PFSK-1 (cell line): ENCODE data around the gene SYNE2.

Source experiments
- FOXP2 ChIP-seq: optimal IDR thresholded peaks from 2 replicates; pipeline ENCODE3; 2011; ENCODE audit warnings: borderline replicate concordance, control low read depth, inconsistent platforms; ENCODE audit not compliant: insufficient read depth; ENCODE audit errors: extremely low read length, extremely low read depth
- POLR2AphosphoS5 ChIP-seq: IDR thresholded peaks from 2 replicates; pipeline ENCODE4 v1.6.1; 2012; ENCODE audit warnings: low read depth, mild to moderate bottlenecking, control low read depth, low read length, moderate library complexity
- SIN3A ChIP-seq: IDR thresholded peaks from 2 replicates; pipeline ENCODE4 v1.6.1; 2012; ENCODE audit warnings: mild to moderate bottlenecking, low read length, moderate library complexity, borderline replicate concordance; ENCODE audit not compliant: insufficient read depth
- TAF1 ChIP-seq: IDR thresholded peaks from 2 replicates; pipeline ENCODE4 v1.6.1; 2012; ENCODE audit warnings: low read length, control low read depth, borderline replicate concordance; ENCODE audit not compliant: insufficient read depth
- TF ChIP-seq, protein P1 (sequence below), 2 experiments: IDR thresholded peaks; 2 replicates each; pipeline versions ENCODE4 v1.6.1 to v1.8.0; 2011 to 2012; ENCODE audit warnings: low read depth in 2 of 2, low read length in 2 of 2, control low read depth in 1 of 2, inconsistent platforms in 1 of 2, mild to moderate bottlenecking in 1 of 2, moderate library complexity in 1 of 2; ENCODE audit not compliant: insufficient read depth in 1 of 2

DNA sequence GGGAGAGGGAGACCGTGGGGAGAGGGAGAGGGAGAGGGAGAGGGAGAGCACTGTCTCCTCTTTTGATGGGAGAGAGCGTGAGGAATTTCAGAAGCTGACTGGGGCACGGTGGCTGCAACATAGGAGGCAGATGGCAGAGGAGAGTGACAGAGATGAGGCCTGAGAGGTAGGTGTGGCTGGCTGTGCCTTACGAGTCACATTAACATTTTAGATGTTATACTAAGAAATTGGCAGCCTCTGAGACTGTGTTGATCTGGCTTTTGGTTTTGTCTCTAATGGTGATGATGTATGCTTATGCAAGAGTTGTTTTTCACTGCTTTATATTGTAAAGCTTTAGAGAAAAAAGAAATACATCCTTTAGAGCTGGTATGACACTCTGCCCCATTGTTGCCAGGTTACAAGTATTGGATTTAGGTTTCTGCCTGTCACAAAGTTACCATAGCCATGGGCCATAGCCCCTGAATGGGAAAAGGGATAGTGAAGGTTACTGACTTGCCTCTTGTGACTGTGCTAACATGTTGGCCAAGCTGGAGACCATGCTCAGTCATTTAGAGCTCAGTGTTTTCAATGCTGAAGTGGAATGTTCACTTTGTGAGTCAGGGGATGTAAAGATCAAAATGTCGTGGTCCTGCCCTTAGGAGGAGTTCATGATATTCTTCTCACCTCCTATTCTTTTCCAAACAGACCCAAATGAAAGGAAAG is 186.2 kb downstream of the SYNE2 start:
- TF ChIP-seq POLR2AphosphoS5 (no peak), TAF1 (no peak), SIN3A (no peak), FOXP2 (no peak)
- TF ChIP-seq, protein P1, sequence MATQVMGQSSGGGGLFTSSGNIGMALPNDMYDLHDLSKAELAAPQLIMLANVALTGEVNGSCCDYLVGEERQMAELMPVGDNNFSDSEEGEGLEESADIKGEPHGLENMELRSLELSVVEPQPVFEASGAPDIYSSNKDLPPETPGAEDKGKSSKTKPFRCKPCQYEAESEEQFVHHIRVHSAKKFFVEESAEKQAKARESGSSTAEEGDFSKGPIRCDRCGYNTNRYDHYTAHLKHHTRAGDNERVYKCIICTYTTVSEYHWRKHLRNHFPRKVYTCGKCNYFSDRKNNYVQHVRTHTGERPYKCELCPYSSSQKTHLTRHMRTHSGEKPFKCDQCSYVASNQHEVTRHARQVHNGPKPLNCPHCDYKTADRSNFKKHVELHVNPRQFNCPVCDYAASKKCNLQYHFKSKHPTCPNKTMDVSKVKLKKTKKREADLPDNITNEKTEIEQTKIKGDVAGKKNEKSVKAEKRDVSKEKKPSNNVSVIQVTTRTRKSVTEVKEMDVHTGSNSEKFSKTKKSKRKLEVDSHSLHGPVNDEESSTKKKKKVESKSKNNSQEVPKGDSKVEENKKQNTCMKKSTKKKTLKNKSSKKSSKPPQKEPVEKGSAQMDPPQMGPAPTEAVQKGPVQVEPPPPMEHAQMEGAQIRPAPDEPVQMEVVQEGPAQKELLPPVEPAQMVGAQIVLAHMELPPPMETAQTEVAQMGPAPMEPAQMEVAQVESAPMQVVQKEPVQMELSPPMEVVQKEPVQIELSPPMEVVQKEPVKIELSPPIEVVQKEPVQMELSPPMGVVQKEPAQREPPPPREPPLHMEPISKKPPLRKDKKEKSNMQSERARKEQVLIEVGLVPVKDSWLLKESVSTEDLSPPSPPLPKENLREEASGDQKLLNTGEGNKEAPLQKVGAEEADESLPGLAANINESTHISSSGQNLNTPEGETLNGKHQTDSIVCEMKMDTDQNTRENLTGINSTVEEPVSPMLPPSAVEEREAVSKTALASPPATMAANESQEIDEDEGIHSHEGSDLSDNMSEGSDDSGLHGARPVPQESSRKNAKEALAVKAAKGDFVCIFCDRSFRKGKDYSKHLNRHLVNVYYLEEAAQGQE (IDR thresholded peaks at IDR 0.05; ENCODE audit: insufficient read depth in 1 of 2, low read depth in 2 of 2, low read length in 2 of 2), result no peak
